Naive thymus-derived CD4-positive, alpha-beta T cell (primary cell): ENCODE data around the gene PICK1. TPM values are rescaled to one million over a fixed set of nuclear protein-coding genes. Genes with fewer than 3 reads are reported as not detected.
A peak's percentile ranks its signal among the peaks of the same experiment; 100 is the strongest.

Source experiments
- ATAC-seq: fragments of 150-1000 bp; cut with Tn5 transposase; 2 replicates; pipeline ENCODE4 v1.10.0; 2021; ENCODE audit warnings: mild to moderate bottlenecking, moderate library complexity
- CTCF ChIA-PET: fragments of 350-600 bp; sonication (Branson Sonifier 250); formaldehyde crosslinking; loops from one replicate; lab custom pipeline; 2021; ENCODE audit warnings: antibody characterized with exemption; lab: Charles Lee
- POLR2A ChIA-PET: fragments of 350-600 bp; sonication (Branson Sonifier 250); formaldehyde crosslinking; loops from one replicate; lab custom pipeline; 2021; ENCODE audit warnings: antibody characterized with exemption, inconsistent platforms; lab: Charles Lee
- DNase-seq, 9 donors: peaks; one replicate each; pipeline versions ENCODE4 v3.0.0 to v3.0.0-alpha.2; 2020 to 2022; ENCODE audit warnings: mixed read lengths in 1 of 9
- H3K27ac ChIP-seq: one replicate; pipeline ENCODE4 v1.7.0; 2013; ENCODE audit warnings: mild to moderate bottlenecking, low read depth, low read length, moderate library complexity
- H3K27me3 ChIP-seq, 2 donors: one replicate each; pipeline ENCODE4 v1.7.0; 2013; ENCODE audit warnings: low read length in 2 of 2, mild to moderate bottlenecking in 2 of 2, moderate library complexity in 2 of 2; ENCODE audit not compliant: control insufficient read depth in 2 of 2, insufficient read depth in 2 of 2
- H3K36me3 ChIP-seq, 3 experiments: 1 replicate in 2 of 3; 2 replicates in 1 of 3; pipeline ENCODE4 v1.7.0; 2013; ENCODE audit warnings: low read length in 3 of 3, mild to moderate bottlenecking in 3 of 3, moderate library complexity in 1 of 3; ENCODE audit not compliant: insufficient read depth in 3 of 3, control insufficient read depth in 2 of 3
- H3K4me1 ChIP-seq, 2 donors: one replicate each; pipeline ENCODE4 v1.7.0; 2013; ENCODE audit warnings: low read length in 2 of 2, mild to moderate bottlenecking in 2 of 2, moderate library complexity in 1 of 2; ENCODE audit not compliant: control insufficient read depth in 2 of 2, insufficient read depth in 2 of 2
- H3K4me3 ChIP-seq: 2 replicates; pipeline ENCODE4 v1.7.0; 2013; ENCODE audit warnings: mild to moderate bottlenecking, low read length
- H3K9me3 ChIP-seq, 3 experiments: 1 replicate in 2 of 3; 2 replicates in 1 of 3; pipeline ENCODE4 v1.7.0; 2013; ENCODE audit warnings: low read length in 3 of 3; ENCODE audit not compliant: control insufficient read depth in 2 of 3
- H3K27ac Mint-ChIP-seq, 9 donors: one replicate each; pipeline ENCODE4 v1.8.0; 2020 to 2022; ENCODE audit warnings: mixed read lengths in 9 of 9, mild to moderate bottlenecking in 8 of 9, moderate library complexity in 5 of 9, inconsistent platforms in 2 of 9
- H3K27me3 Mint-ChIP-seq, 5 donors: one replicate each; pipeline ENCODE4 v1.8.0; 2021 to 2022; ENCODE audit warnings: mixed read lengths in 5 of 5, mild to moderate bottlenecking in 1 of 5
- H3K36me3 Mint-ChIP-seq, 5 donors: one replicate each; pipeline ENCODE4 v1.8.0; 2020 to 2022; ENCODE audit warnings: mixed read lengths in 5 of 5, mild to moderate bottlenecking in 3 of 5, inconsistent platforms in 1 of 5
- H3K4me1 Mint-ChIP-seq, 7 donors: one replicate each; pipeline ENCODE4 v1.8.0; 2020 to 2022; ENCODE audit warnings: mixed read lengths in 7 of 7, mild to moderate bottlenecking in 3 of 7, inconsistent platforms in 1 of 7
- H3K4me3 Mint-ChIP-seq, 10 donors: one replicate each; pipeline ENCODE4 v1.8.0; 2020 to 2022; ENCODE audit warnings: mild to moderate bottlenecking in 10 of 10, mixed read lengths in 10 of 10, moderate library complexity in 6 of 10, inconsistent platforms in 2 of 10
- H3K9me3 Mint-ChIP-seq, 11 donors: one replicate each; pipeline ENCODE4 v1.8.0; 2020 to 2022; ENCODE audit warnings: mixed read lengths in 11 of 11, mild to moderate bottlenecking in 4 of 11, inconsistent platforms in 1 of 11, moderate library complexity in 1 of 11
- intact Hi-C, 2 donors: fragments of 100-400 bp; cut with micrococcal nuclease; formaldehyde crosslinking; loops; one replicate each; pipeline ENCODE4 v1.15.1; 2023
- polyA plus RNA-seq, 2 donors: library from polyadenylated mRNA; unstranded; fragments of 300-500 nt; fragmentation: Illumina TruSeq; gene quantifications; one replicate each; pipeline ENCODE4 v1.2.3, GENCODE V29; 2021
- total RNA-seq, 6 experiments: library from RNA in 5 of 6; stranded (reverse) in 5 of 6; gene quantifications; 1 replicate in 5 of 6; 2 replicates in 1 of 6; pipeline ENCODE4 v1.2.3 and lab custom pipeline; 2021 to 2026

PICK1 gene
- total and polyA plus RNA-seq, 7 experiments from 2014 or later, result 6.3 to 29.3 (median 25.3) TPM

DNA sequence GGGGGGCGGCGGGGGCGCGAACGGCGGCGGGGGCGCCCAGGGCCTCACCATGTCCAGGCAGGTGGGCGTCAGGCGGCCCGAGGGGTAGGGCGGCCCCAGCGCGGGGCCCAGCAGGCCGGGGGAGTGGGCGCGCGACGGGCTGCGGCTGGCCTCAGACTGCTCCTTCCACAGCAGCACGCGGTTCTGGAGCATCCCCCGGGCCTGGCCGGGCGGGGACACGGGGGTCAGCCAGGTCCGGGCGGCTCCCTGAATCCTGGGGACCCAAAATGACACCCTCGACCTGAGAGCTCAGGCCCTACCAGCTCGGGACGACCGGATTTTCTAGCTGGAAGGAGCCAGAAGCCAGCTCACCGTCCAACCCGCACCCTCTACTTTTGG, 32.3 kb downstream of the PICK1 start:
- H3K4me3 ChIP-seq, result no peak overlapping the region
- H3K27ac ChIP-seq, result no peak overlapping the region
- no peaks in the 10 kb centered on the region for H3K4me1 ChIP-seq
- ATAC-seq (no peak), DNase-seq (no peak)
- ChIA-PET POLR2A (no interaction called here), CTCF (no interaction called here)
- no peaks in the 10 kb centered on the region for H3K9me3 ChIP-seq
- peak overlapping the region in 1 of 10 donors; percentile 41 for H3K4me3 Mint-ChIP-seq
- H3K9me3 Mint-ChIP-seq, result peaks cover 0 to 2% (median 0%) of the 10 kb centered on the region in 11 donors
- no peak overlapping the region for H3K27ac Mint-ChIP-seq
- H3K36me3 Mint-ChIP-seq, result peaks cover 0 to 48% (median 21%) of the 10 kb centered on the region in 5 donors
- peaks cover 0 to 16% (median 6%) of the 10 kb centered on the region in 5 donors for H3K27me3 Mint-ChIP-seq
- intact Hi-C loops, result no loop called here
- H3K27me3 ChIP-seq, result no peaks in the 10 kb centered on the region
- H3K4me1 Mint-ChIP-seq, result no peaks in the 10 kb centered on the region
- peaks cover 0 to 14% (median 0%) of the 10 kb centered on the region in 3 experiments for H3K36me3 ChIP-seq

GRCh38 chr22:38097058-38097457, 39.9 kb downstream of the PICK1 start:
- H3K4me3 ChIP-seq, result no peak overlapping the region
- H3K4me3 Mint-ChIP-seq, result no peak overlapping the region
- peaks cover 0 to 36% (median 26%) of the 10 kb centered on the region in 5 donors for H3K36me3 Mint-ChIP-seq
- ChIA-PET CTCF (no interaction called here), POLR2A (no interaction called here)
- no peak for DNase-seq
- H3K27ac ChIP-seq, result no peak overlapping the region
- no peaks in the 10 kb centered on the region for H3K9me3 Mint-ChIP-seq
- no peaks in the 10 kb centered on the region for H3K4me1 ChIP-seq
- no peaks in the 10 kb centered on the region for H3K9me3 ChIP-seq
- no peaks in the 10 kb centered on the region for H3K27me3 ChIP-seq
- H3K4me1 Mint-ChIP-seq, result peaks cover 0 to 7% (median 0%) of the 10 kb centered on the region in 7 donors
- no peak for ATAC-seq
- no peak overlapping the region for H3K27ac Mint-ChIP-seq
- H3K27me3 Mint-ChIP-seq, result no peaks in the 10 kb centered on the region
- intact Hi-C loops, result no loop called here
- peaks cover 0 to 4% (median 0%) of the 10 kb centered on the region in 3 experiments for H3K36me3 ChIP-seq

DNA sequence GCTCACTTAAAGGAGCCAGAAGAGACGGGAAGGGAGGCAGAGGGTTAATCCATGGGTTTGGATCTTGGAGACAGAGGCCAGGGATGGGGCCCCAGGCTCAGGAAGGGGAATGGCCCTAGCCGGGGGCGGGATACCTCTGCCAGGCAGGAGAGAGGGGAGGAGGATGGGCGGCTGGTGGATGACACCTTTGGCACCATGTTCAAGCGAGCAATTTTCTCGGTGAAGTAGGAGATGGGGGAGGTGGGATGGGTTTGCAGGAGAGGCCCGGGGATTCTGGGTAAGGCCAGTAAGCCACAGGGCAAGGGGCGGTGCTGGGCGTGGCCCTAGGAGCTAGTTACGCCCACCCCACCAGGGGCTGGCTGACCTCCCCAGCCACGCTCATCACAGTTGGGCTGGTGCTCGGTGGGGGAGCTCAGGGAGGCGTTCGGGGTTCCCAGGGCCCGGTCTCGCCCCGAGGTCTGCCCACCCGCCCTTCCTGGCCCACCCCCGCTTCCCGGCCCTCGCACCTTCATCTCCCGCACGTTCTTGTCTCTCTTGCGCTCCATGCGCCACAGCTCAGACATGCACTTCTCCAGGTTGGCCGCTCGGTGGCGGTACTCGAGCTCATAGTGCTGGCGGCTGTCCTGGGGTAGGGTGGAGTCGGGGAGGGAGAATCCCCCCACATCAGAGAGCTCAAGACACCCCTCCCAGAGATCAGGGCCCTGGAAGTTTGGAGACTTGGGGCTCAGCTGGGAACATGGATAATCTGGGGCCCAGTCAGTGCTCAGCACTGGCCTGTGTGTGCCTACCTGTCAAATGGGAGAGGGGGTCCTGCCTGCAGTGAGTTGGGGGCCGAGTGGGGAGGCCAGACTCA, 40.6 kb downstream of the PICK1 start:
- Mint-ChIP-seq H3K27ac (no peak overlapping the region), H3K4me1 (peaks cover 0 to 7% (median 0%) of the 10 kb centered on the region in 7 donors)

DNA sequence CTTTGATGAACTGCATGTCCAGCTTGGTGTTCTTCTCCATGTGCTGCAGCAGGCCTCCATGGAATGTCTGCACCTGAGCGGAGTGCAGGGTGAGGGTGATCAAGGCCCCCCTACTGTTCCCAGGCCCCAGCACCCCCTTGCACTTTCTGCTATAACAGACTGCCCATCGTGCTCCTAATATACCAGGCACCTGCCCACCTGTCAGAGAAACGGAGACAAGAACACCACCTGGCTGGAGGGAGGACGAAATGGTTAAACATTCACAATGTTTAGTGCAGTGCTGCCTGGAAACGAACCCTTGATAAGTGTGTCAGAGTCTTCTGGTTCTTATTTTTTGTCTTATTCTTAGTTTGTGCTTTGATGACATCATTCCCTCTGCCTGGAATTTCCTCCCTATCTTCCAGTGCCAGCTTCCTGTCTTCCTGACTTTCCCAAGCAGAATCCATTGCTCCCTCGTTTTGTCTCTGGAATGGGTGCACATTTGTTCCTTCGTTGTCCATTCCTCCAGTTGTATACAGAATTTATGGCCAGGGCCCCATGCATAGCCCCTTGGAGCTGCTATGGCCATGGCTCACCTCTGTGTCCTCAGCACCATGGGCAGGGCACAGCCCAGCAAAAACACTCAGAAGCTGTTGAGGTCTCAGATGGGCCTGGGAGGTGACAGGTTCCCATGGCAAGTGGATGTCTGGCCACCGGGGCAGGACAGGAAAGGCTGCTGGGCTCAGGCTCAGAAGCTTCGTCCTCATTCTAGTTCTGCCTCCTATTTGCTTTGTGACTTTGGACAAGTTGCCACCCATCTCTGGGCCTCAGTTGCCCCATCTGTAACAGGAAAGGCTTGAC, 41.4 kb downstream of the PICK1 start:
- no peak for DNase-seq

More for the DNA sequence above, 40.6 kb downstream of the PICK1 start:
- DNase-seq, result no peak
- CTCF ChIA-PET, result no interaction called here
- no peaks in the 10 kb centered on the region for H3K9me3 Mint-ChIP-seq
- Histone ChIP-seq H3K36me3 (peaks cover 0 to 4% (median 0%) of the 10 kb centered on the region in 3 experiments), H3K4me1 (no peaks in the 10 kb centered on the region), H3K9me3 (no peaks in the 10 kb centered on the region), H3K27me3 (no peaks in the 10 kb centered on the region), H3K4me3 (no peak overlapping the region), H3K27ac (no peak overlapping the region)
- no peaks in the 10 kb centered on the region for H3K27me3 Mint-ChIP-seq
- intact Hi-C loops, result no loop called here
- H3K4me3 Mint-ChIP-seq, result no peak overlapping the region
- H3K36me3 Mint-ChIP-seq, result peaks cover 0 to 31% (median 21%) of the 10 kb centered on the region in 5 donors
- POLR2A ChIA-PET, result no interaction called here
- ATAC-seq, result no peak

DNA sequence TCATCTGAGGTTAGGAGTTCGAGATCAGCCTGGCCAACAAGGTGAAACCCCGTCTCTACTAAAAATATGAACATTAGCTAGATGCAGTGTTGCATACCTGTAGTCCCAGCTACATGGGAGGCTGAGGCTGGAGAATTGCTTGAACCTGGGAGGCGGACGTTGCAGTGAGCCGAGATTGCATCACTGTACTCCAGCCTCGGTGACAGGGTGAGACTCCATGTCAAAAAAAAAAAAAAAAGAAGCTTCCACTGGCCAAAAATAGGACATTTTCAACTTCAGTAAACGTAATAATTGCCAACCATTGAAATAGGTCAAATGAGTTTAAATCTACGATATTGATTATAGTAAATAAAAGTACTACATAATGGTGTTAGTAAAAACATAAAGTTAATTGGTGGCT, 46.4 kb downstream of the PICK1 start:
- CTCF ChIA-PET, result no interaction called here
- POLR2A ChIA-PET, result no interaction called here
- Histone ChIP-seq H3K27ac (no peak overlapping the region), H3K4me3 (no peak overlapping the region), H3K27me3 (no peaks in the 10 kb centered on the region), H3K36me3 (no peaks in the 10 kb centered on the region), H3K4me1 (no peaks in the 10 kb centered on the region), H3K9me3 (no peaks in the 10 kb centered on the region)
- DNase-seq (no peak), ATAC-seq (no peak)
- Mint-ChIP-seq H3K27me3 (no peaks in the 10 kb centered on the region), H3K4me1 (peaks cover 0 to 19% (median 9%) of the 10 kb centered on the region in 7 donors), H3K27ac (peak overlapping the region in 1 of 9 donors; percentile 11), H3K9me3 (no peaks in the 10 kb centered on the region), H3K4me3 (no peak overlapping the region), H3K36me3 (peaks cover 0 to 8% (median 0%) of the 10 kb centered on the region in 5 donors)
- intact Hi-C loops, result loop anchor here (1.0 to 10.0 kb wide), 4 partner anchors 51 to 471 kb away; partner anchors contain the start of gene DMC1 (in 2 of the 2)

More for the DNA sequence above, 41.4 kb downstream of the PICK1 start:
- no peak overlapping the region for H3K27ac ChIP-seq
- no peaks in the 10 kb centered on the region for H3K4me1 ChIP-seq
- Mint-ChIP-seq H3K9me3 (no peaks in the 10 kb centered on the region), H3K27ac (no peak overlapping the region), H3K4me1 (peaks cover 0 to 10% (median 0%) of the 10 kb centered on the region in 7 donors), H3K27me3 (no peaks in the 10 kb centered on the region), H3K4me3 (no peak overlapping the region), H3K36me3 (peaks cover 0 to 23% (median 21%) of the 10 kb centered on the region in 5 donors)
- ChIA-PET POLR2A (no interaction called here), CTCF (no interaction called here)
- intact Hi-C loops, result no loop called here
- no peak overlapping the region for H3K4me3 ChIP-seq
- no peaks in the 10 kb centered on the region for H3K9me3 ChIP-seq
- no peak for ATAC-seq
- no peaks in the 10 kb centered on the region for H3K36me3 ChIP-seq
- H3K27me3 ChIP-seq, result no peaks in the 10 kb centered on the region

DNA sequence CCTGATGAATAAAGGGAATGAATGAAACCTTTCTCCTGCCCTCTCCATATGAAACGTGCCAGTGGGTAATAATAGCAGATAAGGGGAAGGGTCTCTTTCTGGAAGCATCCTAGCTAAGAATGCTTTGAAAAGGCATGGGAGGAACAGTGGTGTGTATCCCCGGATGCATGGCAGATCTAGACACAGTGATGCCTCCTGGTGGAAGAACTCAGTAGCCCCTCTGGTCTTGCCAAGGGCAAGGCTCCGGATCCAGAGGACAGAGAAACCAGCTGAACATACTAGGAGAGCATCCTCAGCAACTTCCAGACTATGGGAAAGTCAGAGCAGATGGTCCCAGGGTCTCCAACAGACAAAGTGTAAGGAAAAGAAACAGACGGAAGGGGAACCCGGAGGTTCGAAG, 46.9 kb downstream of the PICK1 start:
- Histone ChIP-seq H3K36me3 (no peaks in the 10 kb centered on the region), H3K4me3 (no peak overlapping the region), H3K27me3 (no peaks in the 10 kb centered on the region), H3K9me3 (no peaks in the 10 kb centered on the region), H3K27ac (no peak overlapping the region), H3K4me1 (no peaks in the 10 kb centered on the region)
- ATAC-seq (no peak), DNase-seq (no peak)
- H3K27ac Mint-ChIP-seq, result no peak overlapping the region
- H3K36me3 Mint-ChIP-seq, result peaks cover 0 to 8% (median 0%) of the 10 kb centered on the region in 5 donors
- intact Hi-C loops, result loop anchor here (1.0 to 10.0 kb wide), 4 partner anchors 52 to 471 kb away; partner anchors contain the start of gene DMC1 (in 2 of the 2)
- H3K4me3 Mint-ChIP-seq, result no peak overlapping the region
- H3K4me1 Mint-ChIP-seq, result peaks cover 0 to 19% (median 9%) of the 10 kb centered on the region in 7 donors
- CTCF ChIA-PET, result no interaction called here
- POLR2A ChIA-PET, result no interaction called here
- no peaks in the 10 kb centered on the region for H3K27me3 Mint-ChIP-seq
- H3K9me3 Mint-ChIP-seq, result no peaks in the 10 kb centered on the region
